GM21447 (cell line): ENCODE results near the gene AIF1.
"Not testable (repeated sequence)": the region's sequence is repeated elsewhere in the genome, so short reads cannot be mapped to it uniquely, and the experiment has no call there.

Source experiments
- ATAC-seq: cut with Tn5 transposase; IDR thresholded peaks from one replicate; pipeline ENCODE4 v1.9.1; 2021; ENCODE audit not compliant: unreplicated experiment

AIF1 gene

DNA sequence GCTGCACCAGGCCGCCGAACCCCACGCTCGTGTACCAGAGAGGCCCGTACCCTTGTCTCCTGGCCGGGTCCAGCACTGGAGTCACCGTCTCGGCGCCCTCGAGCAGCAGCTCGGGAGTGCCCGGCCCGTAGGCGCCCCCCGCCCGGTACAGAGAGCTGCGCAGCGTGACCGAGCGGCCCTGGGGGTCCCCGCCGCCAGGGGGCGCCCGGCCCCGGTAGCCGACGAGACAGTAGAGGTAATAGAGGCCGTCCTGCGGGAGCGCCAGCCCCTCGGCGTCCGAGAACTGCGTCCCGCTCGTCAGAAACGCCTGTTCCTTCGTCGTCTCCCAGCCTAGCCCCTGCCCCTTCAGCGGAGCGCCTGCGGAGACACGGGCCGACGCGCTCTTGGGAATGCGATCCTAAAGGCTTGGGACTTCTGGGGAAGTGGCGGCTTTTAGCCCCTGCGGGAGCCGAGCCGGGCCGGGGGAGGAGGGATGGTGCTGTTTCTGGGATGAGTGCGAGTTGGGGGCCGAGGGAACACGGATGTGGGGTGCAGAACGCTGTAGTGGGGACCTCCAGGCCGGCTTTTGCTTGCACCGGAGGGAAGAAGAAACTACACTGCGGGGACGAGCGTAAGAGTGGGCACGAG lies 34.1 kb upstream of the AIF1 start:
- ATAC-seq = peak; percentile 46

GRCh38 chr6:31581434-31582229 lies 33.4 kb upstream of the AIF1 start:
- ATAC-seq = no peak

DNA sequence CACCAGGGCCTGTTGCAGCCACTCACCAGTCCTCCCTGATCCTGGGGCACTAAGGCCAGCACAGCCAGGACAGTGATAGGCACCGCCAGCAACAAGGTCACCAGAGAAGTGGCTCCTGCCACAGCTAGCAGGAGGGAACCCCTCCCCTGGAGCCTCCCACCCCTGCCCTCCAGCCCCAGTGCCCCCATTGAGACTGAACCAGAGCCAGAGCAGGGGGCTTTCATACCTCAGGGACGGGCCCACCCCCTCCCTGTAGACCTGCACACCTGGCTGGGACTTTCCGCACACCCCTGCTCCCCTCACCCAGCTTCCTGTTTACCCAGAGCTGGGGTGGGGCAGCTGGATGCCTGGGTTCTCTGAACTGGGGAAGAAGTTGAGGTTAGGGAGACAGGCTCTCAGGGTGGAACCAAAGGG lies 32.8 kb upstream of the AIF1 start, which contains the start of gene LTB:
Gene LTB, minus strand, starts transcription at position 195 of the 414 bp plus-strand sequence. Its CDS starts 7 bp downstream, at position 188.
- no peak for ATAC-seq

DNA sequence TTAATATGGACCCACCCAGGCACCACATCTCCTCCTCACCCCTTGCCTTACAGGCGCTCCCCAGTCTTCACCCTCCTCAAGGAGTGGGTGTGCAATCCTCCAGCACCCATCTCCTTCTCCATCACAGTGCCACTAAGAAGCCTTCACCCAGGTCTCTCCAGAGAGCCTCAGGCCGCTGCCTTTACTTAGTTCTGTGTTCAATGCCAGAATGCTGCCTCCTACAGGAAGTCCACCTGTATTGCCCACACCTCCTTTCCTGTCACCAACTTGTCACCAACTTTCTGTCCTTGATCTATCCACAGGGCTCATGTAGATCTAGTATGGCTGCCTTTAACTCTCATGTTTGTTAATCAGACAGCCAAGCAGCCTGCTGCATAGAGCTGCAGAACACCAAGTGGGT lies 29.5 kb upstream of the AIF1 start:
- ATAC-seq = no peak

- no peak for ATAC-seq
These were observed 29.0 kb upstream of the AIF1 start, which contains the start of gene LST1 for GRCh38 chr6:31586008-31586407. TSS of gene LST1 (plus strand) at chr6:31586277. CDS start at chr6:31587300, 1,023 bp downstream.

- no peak for ATAC-seq
These were observed 28.3 kb upstream of the AIF1 start for GRCh38 chr6:31586599-31587281.

- ATAC-seq = no peak
These were observed 26.9 kb upstream of the AIF1 start for GRCh38 chr6:31587791-31588777.

GRCh38 chr6:31588871-31589650 lies 26.0 kb upstream of the AIF1 start:
- ATAC-seq = no peak

- ATAC-seq = not testable (repeated sequence)
These were observed 24.3 kb upstream of the AIF1 start for GRCh38 chr6:31590691-31591090.

DNA sequence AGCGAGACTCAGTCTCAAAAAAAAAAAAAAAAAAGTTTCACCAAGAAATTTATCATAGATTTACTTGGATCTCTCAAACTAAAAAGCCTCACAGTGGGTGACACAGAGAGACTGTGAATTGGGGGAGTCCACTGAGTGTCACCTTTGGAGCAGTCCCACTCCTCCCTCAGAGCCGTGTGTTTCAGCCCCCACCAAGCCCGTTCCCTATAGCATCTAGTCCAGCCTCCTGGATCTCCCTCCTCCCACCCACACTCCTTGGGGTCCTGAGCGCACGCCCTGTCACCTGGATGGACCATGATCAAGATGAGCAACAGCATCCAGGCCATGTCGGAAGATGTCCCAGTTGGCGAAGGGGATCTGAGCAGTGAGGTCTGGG lies 22.6 kb upstream of the AIF1 start:
- no peak for ATAC-seq

- no peak for ATAC-seq
These were observed 18.0 kb upstream of the AIF1 start for GRCh38 chr6:31597006-31597405.

- no peak for ATAC-seq
These were observed 7.7 kb upstream of the AIF1 start for GRCh38 chr6:31607317-31607716.

DNA sequence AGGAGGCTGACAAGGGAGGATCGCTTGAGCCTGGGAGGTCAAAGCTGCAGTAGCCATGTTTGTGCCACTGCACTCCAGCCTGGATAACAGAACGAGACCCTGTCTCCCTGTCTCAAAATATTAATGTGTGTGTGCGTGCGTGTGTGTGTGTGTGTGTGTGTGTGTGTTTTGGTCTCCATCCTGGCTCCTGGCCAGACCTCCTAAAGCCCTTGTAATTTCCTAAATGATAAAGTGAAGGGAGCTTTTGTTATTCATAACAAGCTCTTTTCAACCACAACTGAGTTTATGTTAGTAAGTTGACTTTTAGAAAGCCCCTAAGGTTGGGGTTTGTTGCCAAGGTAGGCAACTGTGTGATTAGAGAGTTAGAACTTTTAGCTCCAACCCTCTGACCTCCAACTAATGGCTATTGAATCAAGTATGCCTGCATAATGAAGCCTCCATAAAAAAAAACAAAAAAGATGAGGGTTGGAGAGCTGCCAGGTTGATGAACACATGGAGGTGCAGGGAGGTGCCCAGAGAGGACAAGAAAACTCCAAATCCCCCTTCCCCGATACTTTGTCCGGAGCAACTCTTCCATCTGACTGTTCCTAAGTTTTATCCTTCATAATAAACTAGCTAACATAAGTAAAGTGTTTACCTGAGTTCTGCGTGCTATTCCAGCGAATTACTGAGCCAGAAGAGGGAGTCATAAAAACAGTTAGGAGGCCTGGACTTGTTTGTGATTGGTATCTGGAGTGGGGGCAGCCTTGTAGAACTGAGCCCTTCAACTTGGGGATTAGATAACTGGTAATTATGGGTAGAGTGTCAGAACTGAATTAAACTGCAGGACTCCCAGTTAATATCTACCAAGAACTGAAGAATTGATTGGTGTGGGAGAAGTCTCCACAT lies 5.3 kb upstream of the AIF1 start:
- no peak for ATAC-seq

GRCh38 chr6:31610968-31611367 lies 4.1 kb upstream of the AIF1 start:
- ATAC-seq = no peak

- ATAC-seq = no peak
These were observed 887 bp upstream of the AIF1 start for GRCh38 chr6:31614075-31614619.

GRCh38 chr6:31615748-31616147 lies 714 bp downstream of the AIF1 start:
- no peak for ATAC-seq

- ATAC-seq = no peak
These were observed 2.0 kb downstream of the AIF1 start for GRCh38 chr6:31617010-31617409.

- ATAC-seq = peak; percentile 80
These were observed 5.0 kb downstream of the AIF1 start for GRCh38 chr6:31619805-31620585.
